Tibial nerve (tissue), 4 donors: ENCODE measurements around the gene TRIM59. TPM values are rescaled to one million over a fixed set of nuclear protein-coding genes. Genes with fewer than 3 reads are reported as not detected.

Experiments used
- DNase-seq, 2 donors: peaks; one replicate each; pipeline ENCODE4 v3.0.0-alpha.2; 2019; ENCODE audit warnings: low spot score in 2 of 2
- H3K27ac ChIP-seq, 4 donors: fragments of 200-600 bp; sonication (generic) in 3 of 4; one replicate each; pipeline ENCODE4 v1.5.1; 2017 to 2019; ENCODE audit warnings: mild to moderate bottlenecking in 1 of 4
- H3K27me3 ChIP-seq, 2 donors: fragments of 200-600 bp; sonication (generic) in 1 of 2; one replicate each; pipeline versions ENCODE4 v1.5.1 to v1.6.0; 2017 to 2019
- H3K36me3 ChIP-seq, 3 donors: fragments of 200-600 bp; sonication (generic); one replicate each; pipeline ENCODE4 v1.5.1; 2018 to 2019
- H3K4me1 ChIP-seq, 4 donors: fragments of 200-600 bp; sonication (generic) in 3 of 4; one replicate each; pipeline ENCODE4 v1.5.1; 2017 to 2019
- H3K4me3 ChIP-seq, 4 donors: fragments of 200-600 bp; sonication (generic) in 3 of 4; one replicate each; pipeline ENCODE4 v1.5.1; 2017 to 2019; ENCODE audit warnings: mild to moderate bottlenecking in 1 of 4, moderate library complexity in 1 of 4
- H3K9me3 ChIP-seq, 4 donors: fragments of 200-600 bp; sonication (generic) in 3 of 4; one replicate each; pipeline ENCODE4 v1.5.1; 2017 to 2019
- EP300 ChIP-seq, 2 donors: sonication (generic); formaldehyde crosslinking; IDR thresholded peaks; one replicate each; pipeline ENCODE4 v1.6.1; 2017; ENCODE audit warnings: antibody characterized with exemption in 2 of 2, mild to moderate bottlenecking in 1 of 2
- POLR2A ChIP-seq, 2 donors: fragments of 450-650 bp; IDR thresholded peaks; one replicate each; pipeline ENCODE4 v1.6.1; 2017; ENCODE audit warnings: antibody characterized with exemption in 2 of 2, mild to moderate bottlenecking in 2 of 2, moderate library complexity in 2 of 2
- WGBS, 2 donors: methylation state at CpG; one replicate each; pipeline ENCODE4 v1.1.5; 2018; 5-methylcytosine and 5-hydroxymethylcytosine counted together
- total RNA-seq, 4 donors: library from RNA; depleted of rRNA; stranded (reverse); fragments of >200 nt; gene quantifications; one replicate each; pipeline ENCODE4 v1.1.0, GENCODE V29; 2016
- TF ChIP-seq, protein P1 (sequence below), 5 experiments: fragments of 200-600 bp in 3 of 5; fragments of 450-650 bp in 2 of 5; sonication (generic) in 3 of 5; IDR thresholded peaks; one replicate each; pipeline ENCODE4 v1.5.1; 2016 to 2019; ENCODE audit warnings: antibody characterized with exemption in 5 of 5, mild to moderate bottlenecking in 3 of 5, moderate library complexity in 2 of 5

The TRIM59 gene
- total RNA-seq, 4 donors from 2014 or later = 0.42 to 2.0 (median 1.6) TPM; not detected in 1

DNA sequence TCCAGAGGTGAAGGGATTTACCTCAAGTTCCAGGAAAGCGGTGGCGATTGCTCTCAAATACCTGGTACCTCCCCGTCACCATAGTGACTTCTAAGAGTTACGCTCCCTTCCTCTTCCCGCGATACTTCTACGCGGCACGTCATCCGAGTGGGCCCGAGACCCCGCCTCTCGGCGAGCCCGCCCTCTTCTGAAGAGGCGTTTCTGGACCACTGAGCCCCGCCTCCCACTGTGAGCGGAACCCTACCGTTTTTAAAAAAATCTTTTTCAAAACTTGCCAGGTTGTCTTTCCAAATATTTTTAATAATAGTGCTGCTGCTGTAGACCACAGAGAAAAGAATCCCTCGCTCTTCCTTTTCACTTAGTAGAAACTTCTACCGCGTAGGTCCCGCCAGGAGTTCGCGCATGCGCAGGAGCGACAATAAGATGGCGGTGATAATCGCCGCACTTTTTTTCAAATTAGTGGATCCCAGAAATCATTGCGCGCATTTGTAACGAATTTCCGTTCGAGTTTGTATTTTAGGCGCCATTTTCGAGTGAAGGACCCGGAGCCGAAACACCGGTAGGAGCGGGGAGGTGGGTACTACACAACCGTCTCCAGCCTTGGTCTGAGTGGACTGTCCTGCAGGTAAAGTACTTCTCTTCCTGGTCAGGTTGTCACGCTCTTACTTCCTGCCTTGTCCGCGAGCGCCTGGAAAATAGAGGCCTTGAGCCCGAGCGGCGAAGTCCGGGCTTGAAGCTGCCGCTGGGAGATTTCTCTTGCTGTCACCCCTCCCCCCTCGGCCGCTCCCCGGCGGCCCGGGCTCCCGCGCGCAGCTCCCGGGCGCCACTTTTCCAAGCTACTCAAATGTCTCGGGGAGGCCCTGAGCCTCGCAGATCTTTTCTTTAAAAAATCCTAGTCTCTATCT is 50.2 kb downstream of the TRIM59 start, which contains the start of the genes IFT80 and SMC4:
TSS of gene IFT80 (minus strand) at position 101 of the 905 bp plus-strand sequence. CDS start 14,625 bp downstream, outside the sequence.
TSS of gene SMC4 (plus strand) at position 526 of the 905 bp plus-strand sequence. CDS start 1,177 bp downstream, outside the sequence.
- peak within 1 kb of the TSS; percentile 61 to 75 (median 72) for H3K4me3 ChIP-seq
- H3K27ac ChIP-seq = peak within 1 kb of the TSS; percentile 81 to 93 (median 90)
- DNase-seq = peak; percentile 89 to 93
- WGBS, 2 donors = 0 to 1% methylated on average over 63 of the region's 63 CpGs
- peaks cover 0 to 4% of the 10 kb centered on the region in 2 donors for H3K27me3 ChIP-seq
- H3K36me3 ChIP-seq = no peaks in the 10 kb centered on the region
- H3K9me3 ChIP-seq = no peaks in the 10 kb centered on the region
- TF ChIP-seq, protein P1, sequence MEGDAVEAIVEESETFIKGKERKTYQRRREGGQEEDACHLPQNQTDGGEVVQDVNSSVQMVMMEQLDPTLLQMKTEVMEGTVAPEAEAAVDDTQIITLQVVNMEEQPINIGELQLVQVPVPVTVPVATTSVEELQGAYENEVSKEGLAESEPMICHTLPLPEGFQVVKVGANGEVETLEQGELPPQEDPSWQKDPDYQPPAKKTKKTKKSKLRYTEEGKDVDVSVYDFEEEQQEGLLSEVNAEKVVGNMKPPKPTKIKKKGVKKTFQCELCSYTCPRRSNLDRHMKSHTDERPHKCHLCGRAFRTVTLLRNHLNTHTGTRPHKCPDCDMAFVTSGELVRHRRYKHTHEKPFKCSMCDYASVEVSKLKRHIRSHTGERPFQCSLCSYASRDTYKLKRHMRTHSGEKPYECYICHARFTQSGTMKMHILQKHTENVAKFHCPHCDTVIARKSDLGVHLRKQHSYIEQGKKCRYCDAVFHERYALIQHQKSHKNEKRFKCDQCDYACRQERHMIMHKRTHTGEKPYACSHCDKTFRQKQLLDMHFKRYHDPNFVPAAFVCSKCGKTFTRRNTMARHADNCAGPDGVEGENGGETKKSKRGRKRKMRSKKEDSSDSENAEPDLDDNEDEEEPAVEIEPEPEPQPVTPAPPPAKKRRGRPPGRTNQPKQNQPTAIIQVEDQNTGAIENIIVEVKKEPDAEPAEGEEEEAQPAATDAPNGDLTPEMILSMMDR (IDR thresholded peaks at IDR 0.05) = peak in 1 of 5 experiments; percentile 42
- TF ChIP-seq POLR2A (IDR thresholded peaks at IDR 0.05) (peak in 1 of 2 donors; percentile 34), EP300 (IDR thresholded peaks at IDR 0.05) (peak in 1 of 2 donors; percentile 80)
- peaks cover 0 to 34% (median 22%) of the 10 kb centered on the region in 4 donors for H3K4me1 ChIP-seq

DNA sequence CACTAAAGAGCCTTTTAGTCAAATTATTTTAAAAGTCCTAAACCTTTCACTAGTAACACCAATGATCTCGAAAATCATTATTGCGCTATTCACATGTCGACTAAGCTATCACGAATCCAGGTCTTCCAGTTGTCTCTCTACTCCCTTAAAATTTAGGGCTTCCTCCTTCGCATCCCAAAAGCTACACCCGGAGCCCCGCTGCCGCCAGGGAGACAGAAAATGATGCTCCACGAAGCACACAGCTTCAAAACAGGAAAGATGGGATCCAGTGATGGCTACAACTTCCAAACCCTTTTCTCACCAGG is 50.8 kb downstream of the TRIM59 start:
- H3K27ac ChIP-seq = peak overlapping the region; percentile 81 to 93 (median 90)
- DNase-seq = no peak
- no peaks in the 10 kb centered on the region for H3K9me3 ChIP-seq
- H3K4me1 ChIP-seq = peaks cover 0 to 34% (median 22%) of the 10 kb centered on the region in 4 donors
- TF ChIP-seq EP300 (IDR thresholded peaks at IDR 0.05) = no peak
- TF ChIP-seq POLR2A (IDR thresholded peaks at IDR 0.05) = peak in 1 of 2 donors; percentile 8
- TF ChIP-seq, protein P1 (IDR thresholded peaks at IDR 0.05) = no peak
- H3K27me3 ChIP-seq = peaks cover 0 to 4% of the 10 kb centered on the region in 2 donors
- WGBS, 2 donors = 0 to 1% methylated on average over 9 of the region's 9 CpGs
- peak overlapping the region; percentile 61 to 75 (median 72) for H3K4me3 ChIP-seq
- no peaks in the 10 kb centered on the region for H3K36me3 ChIP-seq

DNA sequence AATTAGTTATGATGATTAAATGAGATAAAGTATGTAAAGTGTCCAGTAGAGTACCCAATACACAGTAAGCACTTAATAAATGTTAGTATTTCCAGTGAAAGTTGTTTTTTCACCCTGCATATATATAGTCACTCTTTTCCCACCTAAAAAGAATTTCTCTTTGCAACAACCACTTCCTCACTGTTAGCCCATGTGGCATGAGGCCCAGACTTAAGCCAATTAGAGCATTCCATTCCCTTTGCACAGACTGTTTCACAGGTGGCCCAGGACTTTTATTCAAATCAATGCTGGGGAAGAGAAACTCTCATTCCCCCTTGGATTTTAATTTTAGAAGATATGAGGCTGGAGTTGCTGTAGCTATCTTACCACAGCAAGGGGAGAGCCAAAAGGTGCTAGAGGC is 54.3 kb downstream of the TRIM59 start:
- no peaks in the 10 kb centered on the region for H3K9me3 ChIP-seq
- H3K4me1 ChIP-seq = peaks cover 0 to 14% (median 7%) of the 10 kb centered on the region in 4 donors
- H3K27me3 ChIP-seq = no peaks in the 10 kb centered on the region
- DNase-seq = no peak
- no peaks in the 10 kb centered on the region for H3K36me3 ChIP-seq
- H3K4me3 ChIP-seq = no peak overlapping the region
- H3K27ac ChIP-seq = no peak overlapping the region
- TF ChIP-seq, protein P1 (IDR thresholded peaks at IDR 0.05) = no peak
- TF ChIP-seq EP300 (IDR thresholded peaks at IDR 0.05) (no peak), POLR2A (IDR thresholded peaks at IDR 0.05) (no peak)

DNA sequence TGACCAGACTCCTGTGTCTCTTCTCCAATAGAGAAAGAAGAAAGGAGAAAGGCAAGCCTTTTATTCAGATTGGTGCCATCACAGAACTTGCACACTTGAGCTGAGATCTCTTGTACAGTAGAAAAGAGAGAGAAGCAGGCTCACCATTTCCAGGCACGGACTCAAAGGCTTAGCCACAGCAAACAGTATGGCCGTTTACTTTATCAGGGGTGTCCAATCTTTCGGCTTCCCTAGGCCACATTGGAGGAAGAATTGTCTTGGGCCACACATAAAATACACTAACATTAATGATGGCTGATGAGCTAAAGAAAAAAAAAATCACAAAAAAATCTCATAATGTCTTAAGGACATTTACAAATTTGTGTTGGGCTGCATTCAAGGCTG is 55.6 kb downstream of the TRIM59 start:
- no peaks in the 10 kb centered on the region for H3K9me3 ChIP-seq
- no peak overlapping the region for H3K27ac ChIP-seq
- DNase-seq = no peak
- H3K36me3 ChIP-seq = no peaks in the 10 kb centered on the region
- 95 to 97% methylated on average over 3 of the region's 3 CpGs for WGBS, 2 donors
- no peaks in the 10 kb centered on the region for H3K27me3 ChIP-seq
- H3K4me1 ChIP-seq = peaks cover 0 to 12% (median 4%) of the 10 kb centered on the region in 4 donors
- no peak overlapping the region for H3K4me3 ChIP-seq
- TF ChIP-seq, protein P1 (IDR thresholded peaks at IDR 0.05) = no peak
- no peak for TF ChIP-seq POLR2A (IDR thresholded peaks at IDR 0.05)
- no peak for TF ChIP-seq EP300 (IDR thresholded peaks at IDR 0.05)
